ENCODE data around the gene EFNA5.

The EFNA5 gene

DNA sequence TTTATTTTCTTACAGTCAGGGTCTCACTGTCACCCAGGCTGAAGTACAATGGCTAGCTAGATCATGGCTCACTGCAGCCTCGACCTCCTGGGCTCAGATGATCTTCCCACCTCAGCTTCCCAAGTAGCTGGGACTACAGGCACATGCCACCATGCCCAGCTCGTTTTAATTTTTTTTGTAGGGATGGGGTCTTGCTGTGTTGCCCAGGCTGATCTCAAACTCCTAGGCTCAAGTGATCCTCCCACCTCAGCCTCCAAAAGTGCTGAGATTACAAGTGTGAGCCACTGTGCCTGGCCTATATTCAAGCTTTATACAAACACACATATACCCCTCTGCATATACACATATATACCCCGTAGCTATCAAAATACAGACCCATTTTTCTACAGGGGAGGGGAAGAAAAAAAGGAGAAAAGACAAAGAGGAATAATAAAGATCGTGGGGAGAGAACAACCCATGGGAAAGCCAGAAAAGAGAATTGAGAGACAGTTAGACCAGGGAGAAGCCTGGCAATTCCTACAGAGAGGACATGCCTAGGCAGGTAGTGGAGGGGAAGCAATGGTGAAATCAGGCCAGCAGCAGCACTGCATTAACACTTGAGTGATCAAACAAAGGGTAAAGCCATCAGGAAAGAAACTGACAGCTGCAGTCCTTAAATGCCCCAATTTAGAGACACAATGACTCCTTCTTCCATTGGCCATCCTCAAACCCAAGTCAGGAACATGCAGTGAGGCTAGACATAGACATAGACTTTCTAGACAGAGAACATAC, 102.7 kb downstream of the EFNA5 start:
- no peak for DNase-seq

DNA sequence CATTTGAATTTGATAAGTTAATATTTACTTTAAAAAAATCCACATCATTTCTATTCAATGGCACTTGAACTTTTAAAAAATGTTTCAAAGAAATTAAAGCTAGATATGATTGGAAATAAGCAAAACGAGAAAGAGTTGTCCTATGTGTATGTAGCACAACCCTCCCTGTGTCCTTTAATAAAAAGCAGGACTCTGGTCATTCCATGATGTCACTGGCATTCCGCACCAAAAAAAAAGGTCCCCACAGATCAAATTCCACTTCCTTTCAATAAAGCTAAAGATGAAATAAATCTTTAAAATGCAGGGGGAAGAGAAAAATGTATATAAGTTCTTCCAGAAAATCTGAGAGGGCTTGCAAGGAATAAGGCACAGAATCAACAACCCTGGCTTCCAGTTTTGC, 103.8 kb downstream of the EFNA5 start:
- DNase-seq, result no peak

DNA sequence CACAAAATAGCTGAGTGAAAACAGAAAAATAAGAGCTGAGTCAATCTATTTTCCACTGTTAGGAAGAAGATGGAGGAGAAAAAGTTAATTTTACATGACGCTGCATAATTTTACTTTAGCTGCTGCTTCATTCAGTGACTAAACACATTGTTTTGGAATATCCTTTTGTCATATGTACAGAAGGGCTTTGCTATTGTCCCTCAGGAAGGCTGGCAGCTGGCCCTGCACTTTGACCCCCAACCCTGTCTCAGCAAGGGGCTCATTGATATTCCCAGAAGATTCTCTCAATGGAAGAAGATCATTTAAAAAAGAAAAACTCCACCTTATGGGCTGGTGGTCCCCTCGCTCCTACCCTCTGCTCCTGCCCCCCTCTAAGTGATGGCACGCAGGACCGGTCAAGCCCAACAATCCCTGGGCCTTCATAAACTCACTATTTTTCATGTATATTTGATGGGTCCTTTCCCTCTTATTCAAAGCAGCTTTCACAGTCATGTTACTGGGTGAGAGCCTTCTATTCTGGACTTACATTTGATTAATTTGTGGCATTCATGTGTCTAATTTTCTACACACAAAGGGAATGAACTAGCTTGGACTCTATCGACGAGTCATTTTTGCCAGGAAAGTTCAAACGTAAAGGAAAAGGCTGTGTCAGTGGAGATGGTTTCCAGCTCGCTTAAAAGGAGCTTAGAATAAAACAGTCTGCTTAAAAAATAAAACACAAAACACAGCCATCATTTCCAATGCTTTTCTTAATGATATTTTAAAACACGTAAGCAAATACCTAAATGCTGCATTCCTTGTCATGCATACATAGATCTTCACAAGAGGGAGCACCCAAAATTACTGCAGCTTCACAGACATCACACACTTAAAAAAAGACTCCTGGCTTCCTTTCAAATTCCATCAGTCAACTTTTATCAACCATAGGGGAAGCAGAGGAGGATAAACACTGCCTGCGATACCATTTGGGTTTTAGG, 104.7 kb downstream of the EFNA5 start:
- DNase-seq, result no peak

DNA sequence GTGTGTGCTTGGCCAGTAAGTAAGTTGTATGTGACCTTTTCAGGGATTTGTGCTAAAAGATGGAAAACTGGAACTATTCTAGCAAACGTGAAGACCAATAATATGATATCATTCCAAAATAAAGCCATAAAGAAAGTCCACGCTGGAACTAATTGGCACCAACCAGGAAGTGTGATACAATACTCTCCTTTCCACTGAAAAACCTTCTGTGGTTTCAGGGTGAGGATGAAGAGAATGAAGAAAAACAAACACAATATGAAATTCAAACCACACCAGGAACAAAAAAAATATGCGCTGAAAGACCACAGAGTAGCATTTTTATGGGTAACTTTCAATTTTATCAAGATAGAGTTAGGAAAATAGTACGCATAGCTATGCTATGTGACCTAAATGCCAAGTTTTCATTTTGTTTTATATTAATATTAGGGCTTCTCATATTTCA, 105.8 kb downstream of the EFNA5 start:
- no peak for DNase-seq

DNA sequence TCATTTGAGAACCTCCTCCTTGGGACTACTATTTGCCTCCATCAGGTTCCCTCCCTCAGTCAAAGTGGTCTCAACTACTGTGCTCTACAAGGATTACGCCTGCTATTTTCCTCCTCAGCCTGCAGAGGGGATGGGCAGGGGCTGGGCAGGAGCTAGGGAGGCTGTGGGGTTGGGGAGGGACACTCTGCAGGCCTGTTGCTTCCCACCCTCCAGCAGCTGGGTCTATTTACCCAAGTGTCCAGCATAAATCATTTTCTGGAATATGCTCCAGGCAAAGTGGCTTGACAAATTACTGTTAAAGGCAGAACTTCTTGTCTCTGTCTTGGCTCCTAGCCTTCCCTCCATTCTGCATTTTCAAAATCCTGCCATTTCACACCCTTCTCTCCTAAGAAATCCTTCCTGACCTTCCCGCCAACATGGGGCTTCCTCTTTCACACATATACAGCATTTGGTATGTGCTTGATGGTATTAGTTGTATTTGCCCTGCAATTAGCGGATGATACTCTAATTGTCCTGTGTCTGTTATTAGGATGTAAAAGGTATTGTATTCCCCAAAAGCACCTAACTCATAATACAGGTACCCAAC, 106.7 kb downstream of the EFNA5 start:
- no peak for DNase-seq

DNA sequence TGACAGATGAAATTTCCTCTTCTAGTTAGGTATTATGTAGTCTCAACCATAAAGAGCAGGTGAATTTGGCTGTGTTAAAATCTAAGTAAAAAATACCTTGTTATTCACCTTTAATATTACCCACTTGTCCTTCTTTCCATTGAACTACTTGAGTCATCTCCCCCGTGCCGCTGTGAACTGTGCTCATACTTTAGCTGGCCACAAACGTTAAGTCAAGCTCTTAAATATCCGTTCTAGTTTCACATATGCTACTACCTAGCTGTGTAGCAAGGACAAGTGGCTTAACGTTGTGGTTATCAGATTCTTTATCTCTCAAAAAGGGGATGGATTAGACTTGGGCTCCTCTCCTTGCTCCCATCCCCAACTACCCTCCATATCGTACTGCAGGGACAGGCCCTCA, 110.4 kb downstream of the EFNA5 start:
- DNase-seq, result no peak

DNA sequence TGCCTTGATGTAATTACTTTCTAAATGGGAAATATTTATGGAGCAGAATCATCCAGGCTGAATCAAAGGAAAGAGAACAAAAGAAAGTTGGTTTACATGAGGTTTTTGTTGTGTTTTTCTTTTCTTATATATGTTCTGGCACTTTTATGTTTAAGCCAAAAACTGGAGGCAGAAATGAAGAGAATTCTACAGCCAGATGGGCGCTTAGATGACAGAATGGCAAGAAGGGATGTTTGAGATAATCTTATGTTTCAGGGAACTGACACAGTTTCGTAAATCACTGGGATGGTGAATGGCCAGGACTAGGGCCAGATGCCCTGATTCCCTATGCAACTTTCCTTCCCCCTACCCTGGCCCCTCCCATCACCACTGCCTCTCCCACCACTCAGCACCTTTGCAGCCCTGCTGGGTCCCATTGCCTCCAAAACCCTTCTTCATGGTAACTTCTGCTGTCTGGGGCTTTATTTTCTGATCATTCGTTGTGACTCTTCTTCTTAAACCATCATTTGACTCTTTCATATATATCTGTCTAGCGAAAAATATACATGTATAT, 111.8 kb downstream of the EFNA5 start:
- DNase-seq, result no peak

DNA sequence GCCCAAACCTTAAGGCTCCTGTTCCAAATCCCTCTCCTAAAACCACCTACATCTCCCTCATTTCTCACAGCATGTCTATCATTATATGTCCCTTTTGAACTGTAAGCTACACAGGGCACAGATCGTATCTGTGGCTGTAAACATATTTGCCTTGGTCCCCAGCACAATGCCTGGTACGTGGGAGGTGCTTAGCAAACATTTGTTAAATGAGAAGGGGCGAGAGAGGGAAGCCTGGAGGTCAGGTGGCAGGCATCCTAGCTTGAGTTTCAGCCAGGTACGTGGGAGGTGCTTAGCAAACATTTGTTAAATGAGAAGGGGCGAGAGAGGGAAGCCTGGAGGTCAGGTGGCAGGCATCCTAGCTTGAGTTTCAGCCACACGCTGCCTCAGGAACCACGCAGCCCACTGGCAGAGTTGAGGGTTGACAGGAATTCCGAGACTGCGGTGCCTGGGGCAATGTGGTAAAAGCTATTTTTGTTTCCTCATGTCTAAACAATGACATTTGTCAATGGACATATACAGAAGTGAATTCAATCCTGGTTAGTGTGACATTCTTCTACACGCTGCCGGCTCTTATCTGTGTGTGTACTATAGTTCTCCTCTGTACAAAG, 113.6 kb downstream of the EFNA5 start:
- no peak for DNase-seq

DNA sequence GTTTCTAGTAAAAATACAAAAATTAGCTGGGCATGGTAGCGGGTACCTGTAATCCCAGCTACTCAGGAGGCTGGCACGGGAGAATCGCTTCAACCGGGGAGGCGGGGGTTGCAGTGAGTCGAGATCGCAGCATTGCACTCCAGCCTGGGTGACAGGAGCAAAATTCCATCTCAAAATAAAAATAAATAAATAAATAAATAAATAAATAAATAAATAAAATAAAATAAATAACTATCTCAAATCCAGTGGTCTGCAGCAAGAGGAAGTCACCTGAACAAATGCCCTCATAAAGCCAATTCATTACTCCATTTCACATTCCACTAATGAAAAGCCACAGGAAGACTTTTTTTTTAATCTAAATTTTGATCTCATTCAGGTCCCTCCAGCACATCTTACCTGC, 114.2 kb downstream of the EFNA5 start:
- DNase-seq, result no peak

DNA sequence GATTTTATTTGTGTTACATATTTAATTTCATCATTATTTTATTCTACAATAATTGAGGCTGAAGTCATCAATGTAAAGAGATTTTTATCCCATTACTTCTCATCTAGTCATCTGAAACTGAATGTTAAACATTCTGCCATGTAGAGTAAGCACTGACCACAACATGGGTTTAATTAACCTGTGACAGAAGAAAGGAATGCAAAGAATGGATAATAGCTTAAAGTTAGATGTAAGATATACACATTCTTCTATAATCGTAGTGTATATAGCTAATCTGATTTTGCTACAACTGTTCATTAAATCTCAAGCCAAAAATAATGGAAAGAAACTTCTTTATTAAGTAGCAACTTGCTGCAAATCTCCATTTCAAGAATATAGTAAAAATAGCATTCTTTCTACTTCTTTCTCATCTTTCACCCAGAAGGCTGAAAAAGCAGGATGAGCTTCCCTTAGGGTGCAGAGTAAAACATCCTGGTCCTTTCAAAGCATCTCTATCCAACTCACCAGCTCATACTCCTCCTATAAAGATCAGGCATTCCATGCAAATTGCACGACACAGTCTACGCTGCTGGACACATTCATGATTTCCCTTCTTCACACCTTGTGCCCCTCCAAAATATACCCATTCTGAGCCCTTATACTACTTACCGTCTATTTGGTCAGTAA, 115.2 kb downstream of the EFNA5 start:
- DNase-seq, result no peak

DNA sequence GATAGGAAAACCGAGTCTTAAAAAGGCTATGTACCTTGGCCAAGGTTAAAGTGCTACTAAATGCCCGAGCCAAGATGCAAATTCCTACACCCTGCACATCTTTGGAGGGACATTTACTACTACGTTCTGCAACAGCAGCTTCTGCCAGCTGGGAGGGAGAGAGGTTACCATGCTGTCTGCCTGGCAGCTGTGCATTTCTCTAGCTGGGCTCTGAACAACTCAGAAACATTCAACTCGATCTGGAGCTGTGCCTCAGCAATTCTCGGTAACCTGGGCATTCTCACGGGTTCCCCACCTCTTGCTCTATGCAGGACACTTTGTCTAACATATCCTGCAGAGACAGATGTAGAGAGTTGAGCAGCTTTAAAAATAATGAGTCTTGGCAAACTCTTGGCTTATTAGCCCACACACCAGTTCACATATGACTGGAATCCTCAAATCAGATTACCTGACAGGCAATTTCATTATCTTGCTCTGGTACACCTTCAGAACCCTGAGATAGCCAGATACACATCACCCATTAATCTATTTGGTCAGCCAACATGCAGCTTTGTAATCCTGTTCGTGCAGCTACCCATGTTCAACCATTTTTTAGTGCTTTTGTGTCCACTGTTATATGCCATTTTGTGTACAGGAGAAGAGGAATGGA, 115.8 kb downstream of the EFNA5 start:
- no peak for DNase-seq

DNA sequence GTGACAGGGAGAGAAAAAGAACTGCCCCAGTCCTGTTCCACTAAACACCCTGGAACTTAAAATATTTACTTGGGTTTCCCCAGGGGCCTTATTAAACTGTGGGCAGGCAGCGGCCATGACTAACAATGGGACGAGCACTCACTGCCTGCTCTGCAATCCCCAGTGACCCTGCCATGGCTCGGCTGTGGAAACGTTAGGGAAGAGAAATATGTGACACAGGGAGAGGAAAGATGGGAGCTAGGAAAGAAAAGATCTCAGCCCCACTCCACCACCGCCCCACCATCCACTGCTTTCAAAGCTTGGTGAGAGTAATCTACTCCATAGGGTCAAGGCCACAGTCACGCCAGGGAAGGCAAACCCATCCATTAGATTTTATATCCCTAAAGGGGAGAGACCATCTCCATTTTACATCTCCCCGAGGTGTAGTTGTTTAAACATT, 117.6 kb downstream of the EFNA5 start:
- DNase-seq, result no peak

DNA sequence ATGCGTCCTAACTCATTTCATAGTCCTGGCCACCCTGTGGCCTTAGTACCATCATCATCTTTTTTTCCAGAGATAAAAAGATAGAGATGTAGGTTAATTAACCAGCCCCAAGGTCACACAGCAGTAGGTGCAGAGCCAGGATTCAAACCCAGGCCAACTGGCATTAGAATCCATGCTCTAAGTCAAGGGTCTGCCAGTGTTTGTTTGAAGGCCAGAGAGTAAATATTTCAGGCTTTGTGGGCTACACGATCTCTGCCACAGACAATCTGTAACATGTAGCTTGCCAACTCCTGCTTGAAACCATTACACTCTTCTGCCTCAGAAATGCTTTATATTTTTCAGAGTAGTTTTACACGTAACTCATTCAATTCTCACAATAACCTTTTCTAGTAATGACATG, 119.6 kb downstream of the EFNA5 start:
- DNase-seq, result no peak

DNA sequence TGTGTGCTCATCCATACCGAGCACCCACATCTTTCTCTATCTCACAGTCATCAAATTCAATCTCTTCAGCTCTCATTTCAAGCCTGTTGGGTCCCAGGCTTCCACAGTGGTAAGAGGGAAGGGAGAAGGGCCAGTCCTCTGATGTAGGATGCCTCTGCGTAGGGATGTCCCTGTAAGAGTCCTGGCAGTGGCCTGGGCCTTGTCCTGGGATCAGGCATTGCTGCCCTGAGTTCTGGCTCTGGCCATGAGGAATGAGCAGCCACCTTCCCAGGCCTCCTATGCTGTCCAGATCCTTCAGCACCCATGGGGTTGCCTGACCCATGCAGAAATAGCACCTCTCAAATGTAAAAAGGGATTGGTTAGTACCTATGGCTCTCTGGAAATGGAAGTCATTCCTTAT, 121.2 kb downstream of the EFNA5 start:
- DNase-seq, result no peak

DNA sequence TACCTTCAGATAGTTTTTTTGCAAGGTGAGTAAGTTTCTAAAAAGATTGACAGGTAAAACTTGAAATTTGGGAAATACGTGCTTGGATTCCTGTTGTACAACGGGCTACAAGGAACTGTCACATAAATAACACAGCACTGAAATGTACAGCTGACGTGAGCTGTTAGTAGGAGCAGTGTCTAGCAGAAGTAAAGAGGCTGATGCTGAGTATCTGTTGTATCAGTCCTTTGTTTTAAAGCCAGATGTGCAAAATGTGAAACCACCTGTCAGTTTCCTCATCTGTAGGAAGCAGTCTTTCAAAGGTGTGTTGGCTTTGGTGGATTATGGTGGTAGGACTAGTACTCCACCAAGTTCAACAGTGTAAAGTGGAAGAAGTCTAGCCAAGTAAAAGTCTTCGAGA, 122.3 kb downstream of the EFNA5 start:
- no peak for DNase-seq

DNA sequence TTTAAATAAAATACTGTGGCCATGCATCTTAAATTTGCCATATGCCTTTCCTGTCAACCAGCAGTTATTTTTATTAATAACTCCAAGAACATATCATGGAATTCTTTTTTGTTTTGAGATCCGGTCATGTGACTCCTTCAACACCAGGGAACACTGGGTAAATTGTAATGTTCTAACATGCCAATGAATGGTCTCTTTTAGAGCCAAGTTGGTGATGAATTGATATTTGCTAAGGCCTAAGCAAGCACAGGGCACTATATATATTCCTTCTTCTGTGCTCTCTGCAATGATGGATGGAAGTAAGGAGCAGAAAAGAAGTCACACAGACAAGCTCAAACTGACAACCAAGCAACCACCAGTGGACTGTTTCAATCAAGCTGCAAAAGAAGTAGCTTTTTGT, 124.0 kb downstream of the EFNA5 start:
- no peak for DNase-seq

DNA sequence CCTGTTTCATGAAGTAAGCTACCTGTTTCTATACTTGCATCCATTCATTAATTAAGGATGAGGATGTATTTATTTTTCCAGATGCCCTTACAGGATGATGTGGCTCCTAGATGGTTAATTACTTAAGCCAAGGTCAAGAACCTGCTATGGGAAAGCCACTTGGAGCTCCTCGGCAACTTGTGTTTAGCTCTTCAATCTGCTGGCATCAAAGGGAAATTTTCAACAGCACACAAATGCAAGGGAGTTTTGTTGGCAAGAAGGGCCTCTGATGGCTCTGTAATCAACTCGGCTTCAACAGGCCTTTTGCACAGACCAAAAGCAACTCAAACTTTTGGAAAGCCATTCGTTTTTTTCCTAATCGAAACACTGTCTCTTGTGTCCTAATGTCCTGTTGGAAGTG, 125.3 kb downstream of the EFNA5 start:
- DNase-seq, result no peak

DNA sequence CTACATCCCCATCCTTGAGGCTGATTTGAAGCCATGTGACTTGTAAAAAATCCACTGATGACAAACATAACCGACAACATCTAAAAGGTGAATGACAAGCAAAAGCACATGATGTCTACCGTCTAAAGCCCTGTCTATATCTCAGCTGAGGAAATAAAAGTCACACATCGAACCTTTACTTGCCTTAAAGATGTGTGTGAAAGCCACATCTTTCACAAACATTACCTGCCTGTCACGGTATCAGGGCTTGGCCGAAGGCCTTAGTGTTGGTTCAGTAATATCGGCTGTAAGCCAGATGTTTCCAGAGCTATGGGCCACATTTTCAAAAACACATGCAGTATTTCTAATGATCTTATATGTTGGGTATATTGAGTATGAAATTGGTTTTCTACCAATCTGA, 125.8 kb downstream of the EFNA5 start:
- no peak for DNase-seq

DNA sequence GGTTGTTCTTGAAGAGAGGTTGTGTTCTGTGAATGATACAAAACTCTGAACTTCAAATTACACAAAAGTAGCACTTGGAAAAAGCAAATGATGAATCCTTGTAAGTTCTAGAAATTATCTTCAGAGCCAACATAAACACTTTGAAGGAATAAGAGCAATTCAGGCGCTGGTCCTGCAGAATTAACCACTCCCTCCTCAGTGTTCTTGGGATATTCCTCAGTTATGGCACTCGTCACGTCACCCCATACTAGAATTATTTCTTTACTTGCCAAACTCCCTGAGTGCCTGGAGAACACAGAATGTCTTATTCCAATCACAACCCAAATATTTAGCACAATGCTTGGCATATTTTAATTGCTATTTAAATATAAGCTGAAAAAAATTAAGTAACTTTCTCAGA, 126.3 kb downstream of the EFNA5 start:
- no peak for DNase-seq

DNA sequence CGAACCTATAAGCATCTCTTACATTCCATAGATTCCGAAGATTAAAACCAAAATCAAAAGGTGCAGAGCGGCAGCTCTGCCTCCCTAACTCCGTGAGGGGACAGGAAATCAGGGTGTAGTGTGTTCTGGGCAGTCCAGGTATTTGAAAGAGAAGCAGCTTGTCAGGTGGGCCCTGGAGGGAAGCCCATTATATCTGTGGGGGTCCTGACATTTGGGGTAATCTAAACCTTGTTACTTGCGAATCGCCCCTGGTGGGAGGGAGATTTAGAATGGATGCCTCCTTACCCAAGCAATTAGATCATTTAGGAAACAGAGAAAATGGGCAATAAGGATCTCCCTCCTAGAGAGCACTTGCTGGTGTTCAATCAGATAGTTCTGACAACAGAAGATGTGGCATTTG, 126.9 kb downstream of the EFNA5 start:
- DNase-seq, result no peak

DNA sequence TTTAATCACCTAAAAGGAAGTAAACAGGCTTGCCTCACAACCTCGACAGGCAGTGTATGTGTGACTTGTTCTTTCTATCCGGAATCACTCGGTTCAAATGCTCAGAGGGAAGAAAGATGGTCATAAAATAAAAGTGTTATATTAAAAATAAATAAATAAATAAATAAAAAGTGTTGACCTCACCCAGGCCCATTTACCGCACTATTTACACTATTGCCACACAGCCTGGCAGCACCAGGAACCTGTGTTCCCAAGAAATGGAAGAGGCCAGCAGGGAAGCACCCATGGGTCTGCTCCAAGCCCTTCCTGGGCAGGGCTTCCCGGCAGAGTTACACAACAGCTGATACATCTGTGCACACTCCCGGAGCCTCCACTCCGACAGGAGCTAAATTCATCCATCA, 127.9 kb downstream of the EFNA5 start:
- DNase-seq, result no peak

DNA sequence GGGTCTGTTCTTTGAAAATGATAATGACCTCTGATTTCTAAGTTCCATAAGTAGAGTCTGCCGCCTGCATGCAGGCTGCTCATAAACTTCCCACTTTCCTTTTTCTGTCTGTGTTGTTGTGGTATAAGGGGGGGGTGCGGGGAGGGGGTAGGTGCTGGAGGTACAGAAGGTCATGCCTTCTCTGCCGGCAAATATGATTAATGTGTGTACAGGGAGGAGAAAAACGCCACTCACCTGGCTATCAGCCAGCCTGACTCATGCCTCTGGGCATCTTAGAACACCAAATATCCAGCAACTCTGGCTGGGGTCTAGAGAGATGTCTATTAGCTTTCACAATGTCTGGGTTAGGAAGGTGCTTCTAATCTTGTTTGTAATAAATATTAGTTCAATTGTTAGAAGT, 128.3 kb downstream of the EFNA5 start:
- no peak for DNase-seq
